Measurements from ENCODE around the gene PTGIS.
A peak's percentile ranks its signal among the peaks of the same experiment; 100 is the strongest.
"Not testable (repeated sequence)": the region's sequence is repeated elsewhere in the genome, so short reads cannot be mapped to it uniquely, and the experiment has no call there.

PTGIS gene

GRCh38 chr20:49567421-49568277 is at the start of gene PTGIS:
PTGIS (minus strand) TSS chr20:49568137; CDS start chr20:49568116, 21 bp downstream.
- DNase-seq, result peak; percentile 71

GRCh38 chr20:49617394-49617793 is 49.5 kb upstream of the PTGIS start:
- DNase-seq, result not testable (repeated sequence)

GRCh38 chr20:49616154-49617007 is 48.4 kb upstream of the PTGIS start:
- DNase-seq, result no peak

- DNase-seq, result peak; percentile 20
These were observed 47.6 kb upstream of the PTGIS start for GRCh38 chr20:49615401-49616153.

GRCh38 chr20:49615051-49615400 is 47.1 kb upstream of the PTGIS start:
- not testable (repeated sequence) for DNase-seq

- DNase-seq, result peak; percentile 16
These were observed 46.6 kb upstream of the PTGIS start for GRCh38 chr20:49614338-49615050.

- no peak for DNase-seq
These were observed 44.3 kb upstream of the PTGIS start for GRCh38 chr20:49612127-49612738.

GRCh38 chr20:49611539-49612126 is 43.7 kb upstream of the PTGIS start:
- DNase-seq, result not testable (repeated sequence)

GRCh38 chr20:49610691-49611538 is 43.0 kb upstream of the PTGIS start:
- peak; percentile 73 for DNase-seq

- DNase-seq, result peak; percentile 51
These were observed 41.1 kb upstream of the PTGIS start for GRCh38 chr20:49608752-49609670.

GRCh38 chr20:49607568-49607967 is 39.6 kb upstream of the PTGIS start:
- no peak for DNase-seq

GRCh38 chr20:49603209-49603627 is 35.3 kb upstream of the PTGIS start:
- peak; percentile 79 for DNase-seq

- DNase-seq, result no peak
These were observed 34.6 kb upstream of the PTGIS start for GRCh38 chr20:49602345-49603208.

- no peak for DNase-seq
These were observed 33.4 kb upstream of the PTGIS start for GRCh38 chr20:49601153-49601924.

GRCh38 chr20:49599746-49600113 is 31.8 kb upstream of the PTGIS start:
- DNase-seq, result no peak

GRCh38 chr20:49597825-49598395 is 30.0 kb upstream of the PTGIS start:
- no peak for DNase-seq

Data from left hindlimb (tissue), 1 donor.